Measurements from ENCODE around the gene KLF3.
A peak's percentile ranks its signal among the peaks of the same experiment; 100 is the strongest.
"Not testable (repeated sequence)": the region's sequence is repeated elsewhere in the genome, so short reads cannot be mapped to it uniquely, and the experiment has no call there.

The KLF3 gene

GRCh38 chr4:38663801-38664705, at the start of gene KLF3:
Gene KLF3, plus strand, starts transcription at chr4:38664199. Its CDS starts 16,427 bp downstream, at chr4:38680626.
- peak; percentile 81 for DNase-seq

GRCh38 chr4:38614231-38614630, 49.8 kb upstream of the KLF3 start:
- no peak for DNase-seq

- DNase-seq: no peak
Observed at GRCh38 chr4:38615847-38616246, 48.2 kb upstream of the KLF3 start.

GRCh38 chr4:38618505-38618904, 45.5 kb upstream of the KLF3 start:
- DNase-seq: no peak

GRCh38 chr4:38619316-38619715, 44.7 kb upstream of the KLF3 start:
- no peak for DNase-seq

GRCh38 chr4:38620065-38620464, 43.9 kb upstream of the KLF3 start:
- no peak for DNase-seq

- no peak for DNase-seq
Observed at GRCh38 chr4:38620527-38621027, 43.4 kb upstream of the KLF3 start.

GRCh38 chr4:38621028-38621684, 42.8 kb upstream of the KLF3 start:
- DNase-seq: no peak

GRCh38 chr4:38621831-38622230, 42.2 kb upstream of the KLF3 start:
- no peak for DNase-seq

- DNase-seq: not testable (repeated sequence)
Observed at GRCh38 chr4:38622340-38622739, 41.7 kb upstream of the KLF3 start.

- no peak for DNase-seq
Observed at GRCh38 chr4:38623260-38623659, 40.7 kb upstream of the KLF3 start.

- no peak for DNase-seq
Observed at GRCh38 chr4:38624311-38624710, 39.7 kb upstream of the KLF3 start.

GRCh38 chr4:38625508-38625907, 38.5 kb upstream of the KLF3 start:
- DNase-seq: no peak

- not testable (repeated sequence) for DNase-seq
Observed at GRCh38 chr4:38626901-38627444, 37.0 kb upstream of the KLF3 start.

GRCh38 chr4:38630519-38630918, 33.5 kb upstream of the KLF3 start:
- no peak for DNase-seq

- no peak for DNase-seq
Observed at GRCh38 chr4:38634047-38634759, 29.8 kb upstream of the KLF3 start.

- no peak for DNase-seq
Observed at GRCh38 chr4:38639242-38639641, 24.8 kb upstream of the KLF3 start.

- DNase-seq: no peak
Observed at GRCh38 chr4:38641811-38642210, 22.2 kb upstream of the KLF3 start.

GRCh38 chr4:38644201-38644600, 19.8 kb upstream of the KLF3 start:
- DNase-seq: peak; percentile 21

- no peak for DNase-seq
Observed at GRCh38 chr4:38647101-38647819, 16.7 kb upstream of the KLF3 start.

GRCh38 chr4:38650133-38650532, 13.9 kb upstream of the KLF3 start:
- DNase-seq: no peak

- DNase-seq: no peak
Observed at GRCh38 chr4:38654273-38654672, 9.7 kb upstream of the KLF3 start.
